Peyer's patch (tissue), 4 donors: Measurements from ENCODE around the gene GNAI1.

Source experiments
- POLR2A ChIP-seq, 2 donors: fragments of 450-650 bp; IDR thresholded peaks; one replicate each; pipeline ENCODE4 v1.5.1; 2017; ENCODE audit warnings: antibody characterized with exemption in 2 of 2, mild to moderate bottlenecking in 2 of 2, moderate library complexity in 2 of 2
- TF ChIP-seq, protein P1 (sequence below), 6 experiments: fragments of 450-650 bp in 4 of 6; fragments of 200-600 bp in 2 of 6; sonication (generic) in 1 of 6; IDR thresholded peaks; one replicate each; pipeline ENCODE4 v1.5.1; 2017 to 2019; ENCODE audit warnings: antibody characterized with exemption in 6 of 6, mild to moderate bottlenecking in 3 of 6, moderate library complexity in 1 of 6

DNA sequence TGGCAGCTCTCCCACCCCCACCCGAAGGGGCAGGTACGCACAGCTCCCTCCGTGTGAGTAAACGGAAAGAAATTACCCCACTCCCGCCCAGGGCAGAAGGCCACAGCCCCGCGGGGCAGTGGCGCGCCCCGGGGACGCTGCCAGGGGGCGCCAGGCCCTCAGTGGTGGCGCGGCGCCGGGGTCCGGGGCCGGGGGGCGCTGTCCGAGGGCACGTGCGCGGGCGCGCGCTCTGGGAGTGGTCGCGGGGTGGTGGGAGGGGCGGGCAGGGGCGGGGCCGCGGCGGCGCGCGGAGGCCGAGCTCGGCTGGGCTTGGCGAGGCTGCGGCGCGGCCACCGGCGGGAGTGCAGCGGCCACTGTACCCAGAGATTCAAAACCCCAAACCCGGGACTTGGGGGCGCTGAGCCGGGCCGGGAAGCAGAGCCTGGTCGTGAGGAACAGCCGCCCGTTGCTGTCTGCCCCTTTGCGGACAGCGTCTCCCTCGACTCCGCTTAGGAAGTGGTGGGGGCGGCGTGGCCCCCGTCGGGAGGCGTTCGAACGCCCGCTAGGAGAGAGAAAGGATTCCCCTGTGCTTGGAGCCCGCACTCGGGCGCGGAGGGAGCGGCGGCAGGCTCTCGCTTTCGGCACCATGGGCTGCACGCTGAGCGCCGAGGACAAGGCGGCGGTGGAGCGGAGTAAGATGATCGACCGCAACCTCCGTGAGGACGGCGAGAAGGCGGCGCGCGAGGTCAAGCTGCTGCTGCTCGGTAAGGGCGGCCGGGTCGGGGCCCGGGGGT is at the start of gene GNAI1:
- TF ChIP-seq, protein P1, sequence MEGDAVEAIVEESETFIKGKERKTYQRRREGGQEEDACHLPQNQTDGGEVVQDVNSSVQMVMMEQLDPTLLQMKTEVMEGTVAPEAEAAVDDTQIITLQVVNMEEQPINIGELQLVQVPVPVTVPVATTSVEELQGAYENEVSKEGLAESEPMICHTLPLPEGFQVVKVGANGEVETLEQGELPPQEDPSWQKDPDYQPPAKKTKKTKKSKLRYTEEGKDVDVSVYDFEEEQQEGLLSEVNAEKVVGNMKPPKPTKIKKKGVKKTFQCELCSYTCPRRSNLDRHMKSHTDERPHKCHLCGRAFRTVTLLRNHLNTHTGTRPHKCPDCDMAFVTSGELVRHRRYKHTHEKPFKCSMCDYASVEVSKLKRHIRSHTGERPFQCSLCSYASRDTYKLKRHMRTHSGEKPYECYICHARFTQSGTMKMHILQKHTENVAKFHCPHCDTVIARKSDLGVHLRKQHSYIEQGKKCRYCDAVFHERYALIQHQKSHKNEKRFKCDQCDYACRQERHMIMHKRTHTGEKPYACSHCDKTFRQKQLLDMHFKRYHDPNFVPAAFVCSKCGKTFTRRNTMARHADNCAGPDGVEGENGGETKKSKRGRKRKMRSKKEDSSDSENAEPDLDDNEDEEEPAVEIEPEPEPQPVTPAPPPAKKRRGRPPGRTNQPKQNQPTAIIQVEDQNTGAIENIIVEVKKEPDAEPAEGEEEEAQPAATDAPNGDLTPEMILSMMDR (IDR thresholded peaks at IDR 0.05): peak in 3 of 6 experiments; percentile 9 to 32 (median 21)
- TF ChIP-seq POLR2A (IDR thresholded peaks at IDR 0.05): no peak
